Thyroid gland (tissue), 4 donors: ENCODE data around the gene ITCH. TPM values are rescaled to one million over a fixed set of nuclear protein-coding genes. Genes with fewer than 3 reads are reported as not detected.
"Not testable (repeated sequence)": the region's sequence is repeated elsewhere in the genome, so short reads cannot be mapped to it uniquely, and the experiment has no call there.

Experiments
- DNase-seq, 2 donors: peaks; one replicate each; pipeline ENCODE4 v3.0.0-alpha.2; 2019
- H3K27ac ChIP-seq, 3 donors: fragments of 200-600 bp; sonication (generic); 1 replicate in 2 of 3; 2 replicates in 1 of 3; pipeline ENCODE4 v1.5.1; 2016 to 2019; ENCODE audit warnings: mild to moderate bottlenecking in 1 of 3, moderate library complexity in 1 of 3
- H3K27me3 ChIP-seq: fragments of 200-600 bp; sonication (generic); one replicate; pipeline ENCODE4 v1.5.1; 2019
- H3K36me3 ChIP-seq, 2 donors: fragments of 200-600 bp; sonication (generic); one replicate each; pipeline ENCODE4 v1.5.1; 2016 to 2019
- H3K4me1 ChIP-seq, 2 donors: fragments of 200-600 bp; sonication (generic); one replicate each; pipeline ENCODE4 v1.5.1; 2017 to 2019
- H3K4me3 ChIP-seq, 3 donors: fragments of 200-600 bp; sonication (generic); replicated peaks in 1 of 3; 1 replicate in 2 of 3; 2 replicates in 1 of 3; pipeline ENCODE4 v1.5.1; 2016; ENCODE audit warnings: mild to moderate bottlenecking in 1 of 3
- H3K9me3 ChIP-seq: fragments of 200-600 bp; sonication (generic); one replicate; pipeline ENCODE4 v1.5.1; 2017
- CTCF ChIP-seq, 6 experiments: fragments of 200-600 bp in 3 of 6; fragments of 450-650 bp in 3 of 6; sonication (generic) in 3 of 6; IDR thresholded peaks; one replicate each; pipeline ENCODE4 v1.5.1; 2016 to 2019; ENCODE audit warnings: antibody characterized with exemption in 6 of 6, mild to moderate bottlenecking in 2 of 6, inconsistent platforms in 1 of 6, moderate library complexity in 1 of 6
- POLR2A ChIP-seq, 2 donors: fragments of 450-650 bp; IDR thresholded peaks; one replicate each; pipeline ENCODE4 v1.6.1; 2017; ENCODE audit warnings: antibody characterized with exemption in 2 of 2, mild to moderate bottlenecking in 2 of 2, moderate library complexity in 1 of 2
- WGBS, 2 donors: methylation state at CpG; one replicate each; pipeline ENCODE4 v1.1.5; 2017; 5-methylcytosine and 5-hydroxymethylcytosine counted together
- intact Hi-C: fragments of 100-400 bp; cut with DNase I; formaldehyde crosslinking; loops from one replicate; pipeline ENCODE4 v1.15.1; 2023
- total RNA-seq, 4 donors: library from RNA; depleted of rRNA; stranded (reverse); fragments of >200 nt; gene quantifications; one replicate each; pipeline ENCODE4 v1.2.3, GENCODE V29; 2016

Gene ITCH
- total RNA-seq, 4 donors from 2014 or later, result 67.5 to 120 (median 75.5) TPM

GRCh38 chr20:34421766-34422466, 58.8 kb downstream of the ITCH start:
- 95 to 100% methylated on average over 2 of the region's 2 CpGs for WGBS, 2 donors
- Histone ChIP-seq H3K27ac (peak overlapping the region in 1 of 3 donors; percentile 66), H3K4me1 (peaks cover 6 to 8% of the 10 kb centered on the region in 2 donors), H3K9me3 (no peaks in the 10 kb centered on the region), H3K36me3 (peaks cover 0 to 7% of the 10 kb centered on the region in 2 donors), H3K27me3 (no peaks in the 10 kb centered on the region), H3K4me3 (no peak overlapping the region)
- intact Hi-C loops, result no loop called here
- TF ChIP-seq POLR2A (IDR thresholded peaks at IDR 0.05) (no peak), CTCF (IDR thresholded peaks at IDR 0.05) (no peak)
- DNase-seq, result no peak

GRCh38 chr20:34425032-34425690, 62.1 kb downstream of the ITCH start:
- H3K27ac ChIP-seq, intact Hi-C loops, H3K36me3 ChIP-seq: not testable (repeated sequence)

GRCh38 chr20:34426026-34426425, 63.0 kb downstream of the ITCH start:
- intact Hi-C loops, result no loop called here
- WGBS, 2 donors, result 90% methylated on average over 2 of the region's 2 CpGs
- H3K27me3 ChIP-seq, result no peaks in the 10 kb centered on the region
- H3K4me3 ChIP-seq, result no peak overlapping the region
- no peak for DNase-seq
- H3K36me3 ChIP-seq, result peaks cover 0 to 5% of the 10 kb centered on the region in 2 donors
- no peaks in the 10 kb centered on the region for H3K9me3 ChIP-seq
- H3K4me1 ChIP-seq, result peaks cover 0 to 1% of the 10 kb centered on the region in 2 donors
- H3K27ac ChIP-seq, result no peak overlapping the region
- no peak for TF ChIP-seq CTCF (IDR thresholded peaks at IDR 0.05)
- TF ChIP-seq POLR2A (IDR thresholded peaks at IDR 0.05), result no peak

More at GRCh38 chr20:34425032-34425690, 62.1 kb downstream of the ITCH start:
- H3K27me3 ChIP-seq, H3K4me1 ChIP-seq, DNase-seq, H3K4me3 ChIP-seq, H3K9me3 ChIP-seq: not testable (repeated sequence)
- 76 to 85% methylated on average over 11 of the region's 11 CpGs for WGBS, 2 donors

GRCh38 chr20:34427331-34427730, 64.3 kb downstream of the ITCH start:
- no peaks in the 10 kb centered on the region for H3K4me1 ChIP-seq
- DNase-seq, result no peak
- 75 to 90% methylated on average over 3 of the region's 3 CpGs for WGBS, 2 donors
- TF ChIP-seq CTCF (IDR thresholded peaks at IDR 0.05) (no peak), POLR2A (IDR thresholded peaks at IDR 0.05) (no peak)
- H3K27ac ChIP-seq, result no peak overlapping the region
- H3K27me3 ChIP-seq, result no peaks in the 10 kb centered on the region
- intact Hi-C loops, result no loop called here
- peaks cover 0 to 5% of the 10 kb centered on the region in 2 donors for H3K36me3 ChIP-seq
- H3K4me3 ChIP-seq, result no peak overlapping the region
- no peaks in the 10 kb centered on the region for H3K9me3 ChIP-seq

GRCh38 chr20:34427784-34428183, 64.7 kb downstream of the ITCH start:
- Histone ChIP-seq H3K27ac (no peak overlapping the region), H3K4me3 (no peak overlapping the region), H3K36me3 (peaks cover 0 to 5% of the 10 kb centered on the region in 2 donors), H3K27me3 (no peaks in the 10 kb centered on the region), H3K4me1 (no peaks in the 10 kb centered on the region), H3K9me3 (no peaks in the 10 kb centered on the region)
- no peak for DNase-seq
- intact Hi-C loops, result no loop called here
- TF ChIP-seq POLR2A (IDR thresholded peaks at IDR 0.05), result no peak
- TF ChIP-seq CTCF (IDR thresholded peaks at IDR 0.05), result no peak
